Measurements from ENCODE around the gene GNGT2.

DNA sequence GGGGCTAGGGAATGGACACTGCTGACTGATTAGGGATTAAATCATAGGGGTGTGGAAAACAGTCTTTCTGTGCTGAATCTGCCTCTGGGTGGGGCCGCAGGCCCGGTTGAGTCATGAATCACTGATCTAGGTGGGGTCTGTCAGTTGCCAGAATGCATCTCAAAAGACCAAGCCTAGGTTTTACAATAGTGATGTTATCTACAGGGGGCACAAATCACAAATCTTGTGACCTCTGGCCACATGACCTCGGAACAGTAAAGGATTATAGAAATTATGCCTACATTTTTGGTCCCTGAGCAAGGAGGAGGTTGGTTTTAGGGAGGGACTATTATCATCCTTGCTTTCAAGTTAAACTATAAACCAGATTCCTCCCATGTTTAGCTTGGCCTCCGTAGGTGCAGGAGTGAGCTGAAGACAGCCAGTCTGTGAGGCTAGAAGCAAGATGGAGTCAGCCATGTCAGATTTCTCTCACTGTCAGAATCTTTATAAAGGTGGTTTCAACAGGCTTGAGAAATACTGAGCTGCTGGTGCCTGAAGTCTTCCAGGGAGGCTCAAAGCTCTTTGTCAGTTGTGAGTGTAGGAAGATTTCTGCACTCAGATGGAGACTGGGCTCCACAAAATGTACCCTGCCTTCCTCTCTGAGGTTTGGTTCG is 12.9 kb downstream of the GNGT2 start:
- TF ChIP-seq, protein P1, sequence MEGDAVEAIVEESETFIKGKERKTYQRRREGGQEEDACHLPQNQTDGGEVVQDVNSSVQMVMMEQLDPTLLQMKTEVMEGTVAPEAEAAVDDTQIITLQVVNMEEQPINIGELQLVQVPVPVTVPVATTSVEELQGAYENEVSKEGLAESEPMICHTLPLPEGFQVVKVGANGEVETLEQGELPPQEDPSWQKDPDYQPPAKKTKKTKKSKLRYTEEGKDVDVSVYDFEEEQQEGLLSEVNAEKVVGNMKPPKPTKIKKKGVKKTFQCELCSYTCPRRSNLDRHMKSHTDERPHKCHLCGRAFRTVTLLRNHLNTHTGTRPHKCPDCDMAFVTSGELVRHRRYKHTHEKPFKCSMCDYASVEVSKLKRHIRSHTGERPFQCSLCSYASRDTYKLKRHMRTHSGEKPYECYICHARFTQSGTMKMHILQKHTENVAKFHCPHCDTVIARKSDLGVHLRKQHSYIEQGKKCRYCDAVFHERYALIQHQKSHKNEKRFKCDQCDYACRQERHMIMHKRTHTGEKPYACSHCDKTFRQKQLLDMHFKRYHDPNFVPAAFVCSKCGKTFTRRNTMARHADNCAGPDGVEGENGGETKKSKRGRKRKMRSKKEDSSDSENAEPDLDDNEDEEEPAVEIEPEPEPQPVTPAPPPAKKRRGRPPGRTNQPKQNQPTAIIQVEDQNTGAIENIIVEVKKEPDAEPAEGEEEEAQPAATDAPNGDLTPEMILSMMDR (IDR thresholded peaks at IDR 0.05): no peak
- no peak for TF ChIP-seq ZFX (IDR thresholded peaks at IDR 0.05; ENCODE audit: borderline replicate concordance)

Measured in 22Rv1 (cell line).